Measurements from ENCODE around the gene SLC35G2.
"Not testable (repeated sequence)": the region's sequence is repeated elsewhere in the genome, so short reads cannot be mapped to it uniquely, and the experiment has no call there.

The SLC35G2 gene

GRCh38 chr3:136788154-136788553 is 30.8 kb upstream of the SLC35G2 start:
- TF ChIP-seq, protein P1, sequence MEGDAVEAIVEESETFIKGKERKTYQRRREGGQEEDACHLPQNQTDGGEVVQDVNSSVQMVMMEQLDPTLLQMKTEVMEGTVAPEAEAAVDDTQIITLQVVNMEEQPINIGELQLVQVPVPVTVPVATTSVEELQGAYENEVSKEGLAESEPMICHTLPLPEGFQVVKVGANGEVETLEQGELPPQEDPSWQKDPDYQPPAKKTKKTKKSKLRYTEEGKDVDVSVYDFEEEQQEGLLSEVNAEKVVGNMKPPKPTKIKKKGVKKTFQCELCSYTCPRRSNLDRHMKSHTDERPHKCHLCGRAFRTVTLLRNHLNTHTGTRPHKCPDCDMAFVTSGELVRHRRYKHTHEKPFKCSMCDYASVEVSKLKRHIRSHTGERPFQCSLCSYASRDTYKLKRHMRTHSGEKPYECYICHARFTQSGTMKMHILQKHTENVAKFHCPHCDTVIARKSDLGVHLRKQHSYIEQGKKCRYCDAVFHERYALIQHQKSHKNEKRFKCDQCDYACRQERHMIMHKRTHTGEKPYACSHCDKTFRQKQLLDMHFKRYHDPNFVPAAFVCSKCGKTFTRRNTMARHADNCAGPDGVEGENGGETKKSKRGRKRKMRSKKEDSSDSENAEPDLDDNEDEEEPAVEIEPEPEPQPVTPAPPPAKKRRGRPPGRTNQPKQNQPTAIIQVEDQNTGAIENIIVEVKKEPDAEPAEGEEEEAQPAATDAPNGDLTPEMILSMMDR (IDR thresholded peaks at IDR 0.05; ENCODE audit: borderline replicate concordance, control extremely low read depth, extremely low read depth, insufficient read depth, missing control alignments) = no peak
- no peak for DNase-seq (ENCODE audit: low spot score)
- in situ Hi-C loops (cut with MboI; ENCODE audit: low sequenced_read_pairs, unreplicated experiment) = no loop called here

- DNase-seq (ENCODE audit: low spot score) = no peak
- in situ Hi-C loops (cut with MboI; ENCODE audit: low sequenced_read_pairs, unreplicated experiment) = no loop called here
- TF ChIP-seq, protein P1 (IDR thresholded peaks at IDR 0.05; ENCODE audit: borderline replicate concordance, control extremely low read depth, extremely low read depth, insufficient read depth, missing control alignments) = no peak
Observed at GRCh38 chr3:136789976-136790375, 28.9 kb upstream of the SLC35G2 start.

- in situ Hi-C loops (cut with MboI; ENCODE audit: low sequenced_read_pairs, unreplicated experiment) = no loop called here
- TF ChIP-seq, protein P1 (IDR thresholded peaks at IDR 0.05; ENCODE audit: borderline replicate concordance, control extremely low read depth, extremely low read depth, insufficient read depth, missing control alignments) = no peak
- no peak for DNase-seq (ENCODE audit: low spot score)
Observed at GRCh38 chr3:136790786-136791185, 28.1 kb upstream of the SLC35G2 start.

- TF ChIP-seq, protein P1 (IDR thresholded peaks at IDR 0.05; ENCODE audit: borderline replicate concordance, control extremely low read depth, extremely low read depth, insufficient read depth, missing control alignments) = no peak
- in situ Hi-C loops (cut with MboI; ENCODE audit: low sequenced_read_pairs, unreplicated experiment) = no loop called here
- no peak for DNase-seq (ENCODE audit: low spot score)
Observed at GRCh38 chr3:136792556-136793330, 26.2 kb upstream of the SLC35G2 start.

DNA sequence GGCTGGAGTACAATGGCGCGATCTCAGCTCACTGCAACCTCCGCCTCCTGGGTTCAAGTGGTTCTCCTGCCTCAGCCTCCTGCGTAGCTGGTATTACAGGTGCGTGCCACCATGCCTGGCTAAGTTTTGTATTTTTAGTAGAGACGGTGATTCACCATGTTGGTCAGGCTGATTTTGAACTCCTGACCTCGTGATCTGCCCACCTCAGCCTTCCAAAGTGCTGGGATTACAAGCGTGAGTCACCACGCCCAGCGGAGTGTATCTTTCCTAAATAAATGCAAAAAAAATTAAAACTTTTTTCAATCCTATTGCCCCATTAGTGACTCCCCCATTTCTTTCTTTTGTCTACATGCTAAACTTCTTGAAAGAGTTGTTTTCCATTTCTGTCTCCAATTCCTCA is 17.8 kb upstream of the SLC35G2 start:
- in situ Hi-C loops (cut with MboI; ENCODE audit: low sequenced_read_pairs, unreplicated experiment); DNase-seq (ENCODE audit: low spot score): not testable (repeated sequence)

GRCh38 chr3:136802481-136802996 is 16.4 kb upstream of the SLC35G2 start:
- DNase-seq (ENCODE audit: low spot score) = no peak
- TF ChIP-seq, protein P1 (IDR thresholded peaks at IDR 0.05; ENCODE audit: borderline replicate concordance, control extremely low read depth, extremely low read depth, insufficient read depth, missing control alignments) = no peak

GRCh38 chr3:136804141-136804540 is 14.8 kb upstream of the SLC35G2 start:
- in situ Hi-C loops (cut with MboI; ENCODE audit: low sequenced_read_pairs, unreplicated experiment) = no loop called here
- TF ChIP-seq, protein P1 (IDR thresholded peaks at IDR 0.05; ENCODE audit: borderline replicate concordance, control extremely low read depth, extremely low read depth, insufficient read depth, missing control alignments) = no peak

More at GRCh38 chr3:136802481-136802996, 16.4 kb upstream of the SLC35G2 start:
- in situ Hi-C loops (cut with MboI; ENCODE audit: low sequenced_read_pairs, unreplicated experiment) = no loop called here

More at GRCh38 chr3:136804141-136804540, 14.8 kb upstream of the SLC35G2 start:
- DNase-seq (ENCODE audit: low spot score) = no peak
